ENCODE results near the gene UIMC1.

Gene UIMC1

DNA sequence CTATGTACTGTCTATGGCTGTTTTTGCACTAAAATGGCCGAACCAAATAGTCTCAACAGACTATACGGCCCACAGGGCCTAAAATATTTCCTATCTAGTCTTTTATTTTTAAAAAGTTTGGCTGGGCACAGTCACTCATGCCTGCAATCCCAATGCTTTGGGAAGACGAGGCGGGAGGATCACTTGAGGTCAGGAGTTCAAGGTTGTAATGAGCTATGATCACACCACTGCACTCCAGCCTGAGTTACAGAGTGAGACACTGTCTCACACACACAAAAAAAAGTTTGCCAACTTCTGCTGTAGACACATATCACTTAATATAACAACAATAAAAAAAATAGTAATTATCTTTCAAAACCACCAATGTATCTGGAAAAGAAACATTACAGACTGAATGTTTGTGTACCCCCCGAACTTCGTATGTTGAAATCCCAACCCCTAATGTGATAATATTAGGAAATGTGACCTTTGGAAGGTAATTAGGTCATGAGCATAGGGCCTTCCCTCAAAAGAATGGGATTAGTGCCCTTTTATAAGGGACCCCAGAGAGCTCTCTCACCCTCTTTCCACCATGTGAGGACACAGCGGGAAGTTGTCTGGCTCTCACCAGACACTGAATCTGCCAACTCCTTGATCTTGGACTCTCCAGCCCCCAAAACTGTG, 53.9 kb downstream of the UIMC1 start:
- Histone ChIP-seq H3K9me3 (ENCODE audit: low read length) (no peaks in the 10 kb centered on the region), H3K27ac (ENCODE audit: low read depth, low read length) (no peak overlapping the region), H3K4me1 (ENCODE audit: insufficient read depth, low read length) (no peaks in the 10 kb centered on the region), H3K27me3 (ENCODE audit: control insufficient read depth in 1 of 2, insufficient read depth in 2 of 2, low read length in 2 of 2) (no peaks in the 10 kb centered on the region), H3K36me3 (ENCODE audit: insufficient read depth, low read length) (peaks cover 23% of the 10 kb centered on the region), H3K9ac (ENCODE audit: low read length) (no peak overlapping the region), H3K4me3 (ENCODE audit: low read depth in 1 of 2, low read length in 2 of 2) (no peak overlapping the region)

DNA sequence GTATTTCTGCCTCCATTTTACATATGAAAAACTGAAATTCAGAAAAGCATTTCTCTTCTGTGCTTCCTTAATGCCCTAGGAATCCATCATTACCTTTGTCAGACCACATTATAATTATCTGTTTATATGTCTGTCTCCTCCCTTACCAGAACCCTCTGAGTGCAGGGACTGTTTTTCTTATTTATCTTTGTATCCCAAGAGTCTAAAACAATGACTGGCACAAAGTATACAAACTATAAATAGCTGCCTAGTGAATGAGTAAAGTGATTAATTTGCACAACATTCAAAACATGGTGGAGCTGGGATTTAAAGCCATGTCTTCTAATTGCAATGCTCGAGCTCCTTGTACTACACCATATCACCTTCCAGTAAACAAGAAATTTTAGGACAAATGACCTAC, 58.1 kb downstream of the UIMC1 start:
- Histone ChIP-seq H3K27me3 (ENCODE audit: control insufficient read depth in 1 of 2, insufficient read depth in 2 of 2, low read length in 2 of 2) (no peaks in the 10 kb centered on the region), H3K4me1 (ENCODE audit: insufficient read depth, low read length) (no peaks in the 10 kb centered on the region), H3K36me3 (ENCODE audit: insufficient read depth, low read length) (peaks cover 40% of the 10 kb centered on the region), H3K4me3 (ENCODE audit: low read depth in 1 of 2, low read length in 2 of 2) (no peak overlapping the region), H3K27ac (ENCODE audit: low read depth, low read length) (no peak overlapping the region), H3K9me3 (ENCODE audit: low read length) (no peaks in the 10 kb centered on the region), H3K9ac (ENCODE audit: low read length) (no peak overlapping the region)

DNA sequence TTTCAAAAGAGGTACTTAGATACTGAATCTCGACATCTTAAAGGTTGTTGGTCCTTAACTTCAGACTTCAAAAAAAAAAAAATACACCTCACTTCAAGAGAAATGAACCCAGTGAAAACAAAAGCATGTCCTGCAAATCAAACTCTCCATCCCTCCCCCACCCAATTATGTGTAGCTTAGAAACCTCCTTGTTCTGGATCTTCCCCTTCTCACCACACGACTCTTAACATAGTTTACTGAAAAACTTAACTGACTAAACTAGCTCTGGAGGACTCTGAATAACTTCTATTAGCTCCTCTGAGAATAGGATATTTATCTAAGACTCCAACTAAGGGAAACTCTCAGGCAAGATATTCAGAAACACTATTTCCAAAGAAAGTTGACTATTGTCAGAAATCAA, 58.7 kb downstream of the UIMC1 start:
- H3K4me3 ChIP-seq (ENCODE audit: low read depth in 1 of 2, low read length in 2 of 2), result no peak overlapping the region
- H3K9ac ChIP-seq (ENCODE audit: low read length), result no peak overlapping the region
- no peaks in the 10 kb centered on the region for H3K4me1 ChIP-seq (ENCODE audit: insufficient read depth, low read length)
- H3K36me3 ChIP-seq (ENCODE audit: insufficient read depth, low read length), result peaks cover 40% of the 10 kb centered on the region
- no peaks in the 10 kb centered on the region for H3K27me3 ChIP-seq (ENCODE audit: control insufficient read depth in 1 of 2, insufficient read depth in 2 of 2, low read length in 2 of 2)
- no peaks in the 10 kb centered on the region for H3K9me3 ChIP-seq (ENCODE audit: low read length)
- no peak overlapping the region for H3K27ac ChIP-seq (ENCODE audit: low read depth, low read length)

DNA sequence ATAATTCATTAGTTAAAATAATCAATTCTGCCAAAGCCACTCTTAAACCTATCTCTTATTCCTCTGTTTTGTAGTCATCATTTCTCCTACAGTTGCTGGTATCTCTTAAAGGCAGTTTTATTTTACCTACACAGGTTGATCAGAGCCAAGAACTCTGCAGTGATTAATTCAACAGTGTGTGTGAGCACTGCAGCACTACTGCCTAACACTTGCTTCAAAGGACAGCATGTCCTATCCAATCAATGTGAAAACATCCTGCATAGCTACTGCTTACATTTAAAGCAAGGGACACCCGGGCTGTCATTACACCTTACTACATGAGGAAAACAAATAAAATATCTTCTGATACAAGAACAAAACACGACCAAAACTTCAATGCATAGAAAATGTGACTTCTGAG, 62.3 kb downstream of the UIMC1 start:
- H3K9me3 ChIP-seq (ENCODE audit: low read length), result no peaks in the 10 kb centered on the region
- no peak overlapping the region for H3K4me3 ChIP-seq (ENCODE audit: low read depth in 1 of 2, low read length in 2 of 2)
- H3K36me3 ChIP-seq (ENCODE audit: insufficient read depth, low read length), result peaks cover 27% of the 10 kb centered on the region
- no peaks in the 10 kb centered on the region for H3K4me1 ChIP-seq (ENCODE audit: insufficient read depth, low read length)
- no peak overlapping the region for H3K27ac ChIP-seq (ENCODE audit: low read depth, low read length)
- H3K27me3 ChIP-seq (ENCODE audit: control insufficient read depth in 1 of 2, insufficient read depth in 2 of 2, low read length in 2 of 2), result no peaks in the 10 kb centered on the region
- no peak overlapping the region for H3K9ac ChIP-seq (ENCODE audit: low read length)

DNA sequence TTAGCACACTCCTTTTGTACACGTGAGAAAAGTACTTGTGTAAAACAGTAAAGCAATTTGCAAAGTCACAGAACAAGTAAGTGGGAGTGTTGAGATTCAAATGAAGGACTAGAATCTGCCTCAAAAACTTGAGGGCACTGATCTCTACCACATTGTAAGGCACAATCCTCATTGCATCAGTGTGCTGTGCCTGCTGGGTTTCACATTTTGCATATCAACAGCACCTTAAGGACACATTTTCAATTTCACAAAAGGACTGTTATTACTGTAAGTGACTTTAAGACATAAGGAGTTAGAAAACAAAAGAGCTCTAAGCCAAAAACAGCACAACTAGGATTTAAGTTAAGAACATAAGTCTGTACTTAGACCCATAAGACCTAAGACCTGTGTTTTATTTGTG, 62.8 kb downstream of the UIMC1 start:
- peaks cover 25% of the 10 kb centered on the region for H3K36me3 ChIP-seq (ENCODE audit: insufficient read depth, low read length)
- H3K4me1 ChIP-seq (ENCODE audit: insufficient read depth, low read length), result no peaks in the 10 kb centered on the region
- no peaks in the 10 kb centered on the region for H3K27me3 ChIP-seq (ENCODE audit: control insufficient read depth in 1 of 2, insufficient read depth in 2 of 2, low read length in 2 of 2)
- H3K9ac ChIP-seq (ENCODE audit: low read length), result no peak overlapping the region
- H3K4me3 ChIP-seq (ENCODE audit: low read depth in 1 of 2, low read length in 2 of 2), result no peak overlapping the region
- no peak overlapping the region for H3K27ac ChIP-seq (ENCODE audit: low read depth, low read length)
- H3K9me3 ChIP-seq (ENCODE audit: low read length), result no peaks in the 10 kb centered on the region

DNA sequence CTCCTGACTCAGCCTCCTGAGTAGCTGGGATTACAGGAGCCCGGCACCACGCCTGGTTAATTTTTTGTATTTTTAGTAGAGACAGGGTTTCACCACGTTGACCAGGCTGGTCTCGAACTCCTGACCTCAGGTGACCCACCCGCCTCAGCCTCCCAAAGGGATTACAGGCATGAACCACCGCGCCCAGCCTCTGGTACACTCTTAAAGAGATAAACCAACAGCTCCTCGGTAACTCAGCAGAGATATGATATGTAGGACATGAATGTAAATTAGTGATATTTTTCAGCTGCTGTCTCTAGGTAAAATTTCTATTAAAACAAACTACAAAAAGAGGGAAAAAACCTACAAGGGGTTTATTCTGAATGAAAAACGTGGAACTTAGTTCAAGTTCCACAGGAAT, 64.6 kb downstream of the UIMC1 start:
- Histone ChIP-seq H3K27ac (ENCODE audit: low read depth, low read length) (no peak overlapping the region), H3K9ac (ENCODE audit: low read length) (no peak overlapping the region), H3K9me3 (ENCODE audit: low read length) (no peaks in the 10 kb centered on the region), H3K36me3 (ENCODE audit: insufficient read depth, low read length) (peaks cover 28% of the 10 kb centered on the region), H3K4me3 (ENCODE audit: low read depth in 1 of 2, low read length in 2 of 2) (no peak overlapping the region), H3K4me1 (ENCODE audit: insufficient read depth, low read length) (no peaks in the 10 kb centered on the region), H3K27me3 (ENCODE audit: control insufficient read depth in 1 of 2, insufficient read depth in 2 of 2, low read length in 2 of 2) (no peaks in the 10 kb centered on the region)

DNA sequence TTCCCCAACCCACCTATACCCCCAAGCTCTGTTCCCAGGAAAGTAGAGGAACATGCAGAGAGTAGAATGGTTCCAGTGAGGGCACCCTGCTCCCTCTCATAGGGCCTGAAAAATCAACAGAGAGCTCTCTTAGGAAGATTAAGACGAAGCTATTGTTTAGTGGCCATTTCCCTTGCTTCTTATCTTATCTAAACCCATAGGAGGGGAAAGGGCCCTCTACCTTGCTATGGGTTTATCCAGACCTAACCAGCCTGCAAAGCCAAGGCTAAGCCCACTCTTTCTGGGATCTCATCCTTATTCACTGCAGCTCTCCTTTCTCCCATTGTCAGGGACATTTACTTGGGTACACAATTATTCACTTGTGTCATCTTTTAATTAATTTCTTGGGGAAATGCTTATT, 68.1 kb downstream of the UIMC1 start:
- peaks cover 8% of the 10 kb centered on the region for H3K36me3 ChIP-seq (ENCODE audit: insufficient read depth, low read length)
- H3K4me3 ChIP-seq (ENCODE audit: low read depth in 1 of 2, low read length in 2 of 2), result no peak overlapping the region
- H3K4me1 ChIP-seq (ENCODE audit: insufficient read depth, low read length), result no peaks in the 10 kb centered on the region
- no peaks in the 10 kb centered on the region for H3K27me3 ChIP-seq (ENCODE audit: control insufficient read depth in 1 of 2, insufficient read depth in 2 of 2, low read length in 2 of 2)
- no peak overlapping the region for H3K27ac ChIP-seq (ENCODE audit: low read depth, low read length)
- no peaks in the 10 kb centered on the region for H3K9me3 ChIP-seq (ENCODE audit: low read length)
- no peak overlapping the region for H3K9ac ChIP-seq (ENCODE audit: low read length)

DNA sequence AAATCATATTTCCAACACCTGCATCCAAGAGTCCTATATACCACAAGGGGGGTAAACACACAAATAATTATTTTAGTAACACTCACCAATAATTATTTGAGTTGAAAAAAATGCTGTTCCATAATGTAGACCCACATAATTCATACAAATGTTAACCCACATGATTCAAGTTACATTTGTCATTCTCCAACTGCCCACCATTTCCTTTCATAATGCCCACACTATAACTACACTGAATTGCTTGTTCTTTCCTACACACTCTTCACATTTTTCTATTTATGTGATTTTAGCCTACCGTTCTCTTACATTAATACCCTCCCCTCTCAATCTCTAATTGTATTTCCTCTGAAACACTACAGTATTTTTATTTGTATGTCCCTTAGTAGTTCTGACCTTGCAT, 71.6 kb downstream of the UIMC1 start:
- peaks cover 17% of the 10 kb centered on the region for H3K36me3 ChIP-seq (ENCODE audit: insufficient read depth, low read length)

DNA sequence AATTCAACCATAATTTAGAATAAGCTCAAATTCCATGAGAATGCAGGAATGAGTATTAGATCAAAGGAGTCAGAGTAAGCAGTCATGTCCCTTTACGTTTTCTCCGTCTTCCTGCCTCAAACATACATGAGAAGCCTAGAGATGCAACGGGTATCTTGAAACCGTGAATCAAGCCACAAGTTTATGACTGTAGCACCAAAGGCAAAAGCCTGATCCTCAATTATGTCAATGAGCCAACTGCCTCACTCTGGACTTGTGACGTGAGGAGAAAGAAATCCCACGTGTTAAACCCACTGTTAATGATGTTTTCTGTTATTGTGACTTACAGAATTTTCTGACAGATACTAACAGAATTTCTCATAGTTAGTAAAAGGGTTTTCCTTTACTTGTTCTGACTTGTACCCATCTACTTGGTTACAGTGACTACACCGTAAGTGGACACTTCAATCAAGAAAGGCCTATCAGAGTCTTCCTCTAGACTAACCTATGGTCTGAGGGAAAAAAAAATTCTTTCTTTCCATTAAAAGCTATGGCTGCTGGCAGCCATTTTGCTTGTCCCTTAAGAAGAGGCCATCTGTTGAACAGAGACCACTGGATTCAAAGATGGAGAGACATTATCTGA, 72.2 kb downstream of the UIMC1 start:
- H3K27me3 ChIP-seq (ENCODE audit: control insufficient read depth in 1 of 2, insufficient read depth in 2 of 2, low read length in 2 of 2), result no peaks in the 10 kb centered on the region
- H3K27ac ChIP-seq (ENCODE audit: low read depth, low read length), result no peak overlapping the region
- H3K36me3 ChIP-seq (ENCODE audit: insufficient read depth, low read length), result peaks cover 17% of the 10 kb centered on the region
- no peak overlapping the region for H3K9ac ChIP-seq (ENCODE audit: low read length)
- H3K4me1 ChIP-seq (ENCODE audit: insufficient read depth, low read length), result no peaks in the 10 kb centered on the region
- H3K9me3 ChIP-seq (ENCODE audit: low read length), result no peaks in the 10 kb centered on the region
- H3K4me3 ChIP-seq (ENCODE audit: low read depth in 1 of 2, low read length in 2 of 2), result no peak overlapping the region

More for the DNA sequence above, 71.6 kb downstream of the UIMC1 start:
- Histone ChIP-seq H3K9ac (ENCODE audit: low read length) (no peak overlapping the region), H3K4me3 (ENCODE audit: low read depth in 1 of 2, low read length in 2 of 2) (no peak overlapping the region), H3K27me3 (ENCODE audit: control insufficient read depth in 1 of 2, insufficient read depth in 2 of 2, low read length in 2 of 2) (no peaks in the 10 kb centered on the region), H3K9me3 (ENCODE audit: low read length) (no peaks in the 10 kb centered on the region), H3K4me1 (ENCODE audit: insufficient read depth, low read length) (no peaks in the 10 kb centered on the region), H3K27ac (ENCODE audit: low read depth, low read length) (no peak overlapping the region)

DNA sequence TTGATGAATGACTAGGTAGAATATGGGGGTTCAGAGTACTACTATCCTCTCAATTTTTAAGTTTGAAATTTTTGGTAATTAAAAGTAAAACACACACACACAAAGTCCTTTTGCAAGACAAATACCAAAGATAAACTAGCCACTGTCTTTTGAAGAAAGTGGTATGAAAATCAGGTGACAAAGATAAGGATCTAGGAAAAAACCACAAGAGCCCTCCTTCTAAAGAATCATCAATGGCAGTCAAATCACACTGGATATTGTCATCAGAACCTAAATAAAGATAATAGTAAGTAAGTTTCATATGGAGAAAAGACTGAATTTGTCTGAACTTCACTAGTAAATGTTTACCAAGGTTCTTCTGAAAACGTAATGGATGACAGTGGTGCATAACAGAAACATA, 76.9 kb downstream of the UIMC1 start:
- H3K4me3 ChIP-seq (ENCODE audit: low read depth in 1 of 2, low read length in 2 of 2), result no peak overlapping the region
- no peaks in the 10 kb centered on the region for H3K4me1 ChIP-seq (ENCODE audit: insufficient read depth, low read length)
- no peak overlapping the region for H3K9ac ChIP-seq (ENCODE audit: low read length)
- H3K27me3 ChIP-seq (ENCODE audit: control insufficient read depth in 1 of 2, insufficient read depth in 2 of 2, low read length in 2 of 2), result no peaks in the 10 kb centered on the region
- peaks cover 9% of the 10 kb centered on the region for H3K36me3 ChIP-seq (ENCODE audit: insufficient read depth, low read length)
- H3K27ac ChIP-seq (ENCODE audit: low read depth, low read length), result no peak overlapping the region
- H3K9me3 ChIP-seq (ENCODE audit: low read length), result no peaks in the 10 kb centered on the region

DNA sequence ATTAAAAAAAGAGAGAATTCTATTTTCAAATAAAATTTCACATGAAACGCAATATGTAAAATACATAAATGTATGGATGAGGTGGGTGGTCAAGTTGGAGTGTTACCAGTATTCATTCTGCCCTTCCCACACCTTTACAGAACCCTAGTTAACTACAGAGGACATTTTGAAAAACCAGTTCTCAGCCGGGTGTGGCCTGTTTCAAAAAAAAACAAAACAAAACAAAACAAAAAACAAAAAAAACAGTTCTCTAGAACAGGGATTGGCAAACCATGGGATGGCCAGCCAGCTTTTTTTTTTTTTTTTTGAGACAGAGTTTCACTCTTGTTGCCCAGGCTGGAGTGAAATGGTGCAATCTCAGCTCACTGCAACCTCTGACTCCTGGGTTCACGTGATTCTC, 79.0 kb downstream of the UIMC1 start:
- no peak overlapping the region for H3K27ac ChIP-seq (ENCODE audit: low read depth, low read length)
- no peaks in the 10 kb centered on the region for H3K4me1 ChIP-seq (ENCODE audit: insufficient read depth, low read length)
- no peaks in the 10 kb centered on the region for H3K27me3 ChIP-seq (ENCODE audit: control insufficient read depth in 1 of 2, insufficient read depth in 2 of 2, low read length in 2 of 2)
- no peak overlapping the region for H3K9ac ChIP-seq (ENCODE audit: low read length)
- no peaks in the 10 kb centered on the region for H3K9me3 ChIP-seq (ENCODE audit: low read length)
- H3K4me3 ChIP-seq (ENCODE audit: low read depth in 1 of 2, low read length in 2 of 2), result no peak overlapping the region
- H3K36me3 ChIP-seq (ENCODE audit: insufficient read depth, low read length), result peaks cover 9% of the 10 kb centered on the region

DNA sequence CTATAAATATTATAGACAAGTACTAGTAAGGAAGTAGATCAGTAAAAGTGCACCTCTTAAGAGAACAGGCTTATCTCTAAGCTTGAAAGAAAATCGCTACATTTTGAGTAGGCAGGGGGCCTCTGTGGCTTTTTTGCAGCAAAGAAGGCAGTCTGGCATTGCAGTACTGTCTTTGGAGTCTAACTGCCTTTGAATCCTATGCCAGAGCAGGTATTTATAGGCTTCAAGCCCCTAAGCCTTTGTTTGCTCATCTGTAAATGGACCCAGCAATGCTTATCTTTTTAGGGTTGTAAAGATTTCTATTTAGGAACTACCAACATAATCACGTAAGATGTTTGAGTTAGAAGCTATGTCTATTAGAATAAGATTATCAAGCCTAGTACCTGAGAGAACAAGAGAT, 83.8 kb downstream of the UIMC1 start:
- H3K4me1 ChIP-seq (ENCODE audit: insufficient read depth, low read length), result no peaks in the 10 kb centered on the region
- H3K36me3 ChIP-seq (ENCODE audit: insufficient read depth, low read length), result peaks cover 13% of the 10 kb centered on the region

More for the DNA sequence above, 83.8 kb downstream of the UIMC1 start:
- H3K4me3 ChIP-seq (ENCODE audit: low read depth in 1 of 2, low read length in 2 of 2), result no peak overlapping the region
- H3K9ac ChIP-seq (ENCODE audit: low read length), result no peak overlapping the region
- no peak overlapping the region for H3K27ac ChIP-seq (ENCODE audit: low read depth, low read length)
- H3K27me3 ChIP-seq (ENCODE audit: control insufficient read depth in 1 of 2, insufficient read depth in 2 of 2, low read length in 2 of 2), result no peaks in the 10 kb centered on the region
- H3K9me3 ChIP-seq (ENCODE audit: low read length), result no peaks in the 10 kb centered on the region
